Measurements from ENCODE around the gene PRXL2A.
A peak's percentile ranks its signal among the peaks of the same experiment; 100 is the strongest.
"Not testable (repeated sequence)": the region's sequence is repeated elsewhere in the genome, so short reads cannot be mapped to it uniquely, and the experiment has no call there.

Gene PRXL2A

GRCh38 chr10:80411681-80412220 is 3.4 kb downstream of the PRXL2A start:
- DNase-seq = no peak

- DNase-seq = no peak
These were observed 4.1 kb downstream of the PRXL2A start for GRCh38 chr10:80412486-80412885.

- DNase-seq = no peak
These were observed 5.1 kb downstream of the PRXL2A start for GRCh38 chr10:80413271-80413996.

GRCh38 chr10:80414142-80414895 is 6.0 kb downstream of the PRXL2A start:
- DNase-seq = no peak

- no peak for DNase-seq
These were observed 7.6 kb downstream of the PRXL2A start for GRCh38 chr10:80415734-80416478.

- DNase-seq = no peak
These were observed 8.2 kb downstream of the PRXL2A start for GRCh38 chr10:80416479-80417098.

GRCh38 chr10:80417256-80417655 is 8.9 kb downstream of the PRXL2A start:
- DNase-seq = not testable (repeated sequence)

- no peak for DNase-seq
These were observed 12.8 kb downstream of the PRXL2A start for GRCh38 chr10:80421050-80421706.

GRCh38 chr10:80421707-80422536 is 13.6 kb downstream of the PRXL2A start:
- no peak for DNase-seq

- no peak for DNase-seq
These were observed 17.6 kb downstream of the PRXL2A start for GRCh38 chr10:80425901-80426300.

- DNase-seq = no peak
These were observed 19.2 kb downstream of the PRXL2A start for GRCh38 chr10:80427541-80427940.

GRCh38 chr10:80429521-80429973 is 21.2 kb downstream of the PRXL2A start:
- DNase-seq = no peak

GRCh38 chr10:80433134-80433533 is 24.8 kb downstream of the PRXL2A start:
- no peak for DNase-seq

- DNase-seq = no peak
These were observed 28.2 kb downstream of the PRXL2A start for GRCh38 chr10:80436446-80437098.

- no peak for DNase-seq
These were observed 28.9 kb downstream of the PRXL2A start for GRCh38 chr10:80437227-80437626.

GRCh38 chr10:80441831-80442230 is 33.5 kb downstream of the PRXL2A start:
- DNase-seq = no peak

- DNase-seq = no peak
These were observed 34.5 kb downstream of the PRXL2A start for GRCh38 chr10:80442879-80443278.

- DNase-seq = no peak
These were observed 35.2 kb downstream of the PRXL2A start for GRCh38 chr10:80443531-80443974.

GRCh38 chr10:80444124-80444523 is 35.8 kb downstream of the PRXL2A start:
- no peak for DNase-seq

- DNase-seq = peak; percentile 41
These were observed 36.4 kb downstream of the PRXL2A start for GRCh38 chr10:80444646-80445319.

All from stimulated activated naive CD4-positive, alpha-beta T cell treated with Interleukin-2 at 50 U/mL for 16 hours (primary cell).